Measurements from ENCODE around the gene EPB41L1.

EPB41L1 gene

DNA sequence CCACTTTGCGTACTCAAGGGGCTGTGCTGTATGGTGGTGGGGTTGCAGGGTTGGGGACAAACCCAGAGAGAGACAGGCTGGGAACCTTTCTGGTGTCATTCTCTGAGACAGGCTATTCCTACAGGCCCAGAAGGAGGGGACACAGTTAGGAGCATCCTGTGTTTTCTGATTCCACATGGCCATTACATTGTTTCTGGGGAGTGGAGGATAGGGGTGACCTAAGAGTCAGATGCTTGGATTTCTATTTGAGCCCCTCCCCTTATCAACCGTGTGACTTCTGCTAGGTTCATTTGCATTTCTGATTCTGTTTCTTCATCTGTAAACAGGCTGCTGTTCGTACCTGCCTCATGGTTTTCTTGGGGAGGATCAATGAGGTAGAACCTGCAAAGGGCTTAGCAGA, 29.4 kb upstream of the EPB41L1 start:
- H2AFZ ChIP-seq (ENCODE audit: low read length), result no peak overlapping the region

DNA sequence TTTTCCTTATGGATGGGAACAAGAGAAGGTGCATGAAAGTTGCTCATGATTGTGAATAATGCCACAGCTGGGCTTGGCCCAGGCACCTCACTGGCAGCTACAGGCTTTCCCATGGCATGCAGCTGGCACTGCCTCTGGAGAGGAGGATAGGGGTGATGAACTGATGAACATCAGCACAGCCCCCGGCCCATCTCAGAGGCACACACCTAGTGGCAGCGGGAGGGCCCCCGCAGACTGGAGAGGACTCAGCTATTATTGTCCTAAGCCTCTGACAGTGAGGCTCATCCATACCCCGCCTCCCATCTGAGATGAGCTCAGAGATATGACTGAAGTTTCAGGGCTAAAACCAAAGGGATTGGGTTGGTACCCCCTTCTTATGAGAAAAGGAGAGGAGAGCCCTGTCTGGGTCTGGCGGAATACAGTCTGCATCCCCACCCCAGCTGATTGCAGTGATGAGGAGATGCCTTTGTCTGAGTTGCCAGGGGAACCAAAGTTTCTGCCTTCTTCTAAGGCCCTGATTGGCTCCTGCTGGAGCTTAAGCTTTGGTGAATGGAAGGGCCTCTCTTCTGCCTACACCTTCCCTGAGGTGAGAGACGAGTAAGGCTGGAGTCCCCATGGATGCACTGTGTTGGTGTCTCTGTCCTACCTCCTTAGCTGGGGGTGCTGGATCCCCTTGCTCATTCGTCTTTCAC, 27.6 kb upstream of the EPB41L1 start:
- Histone ChIP-seq H2AK5ac (ENCODE audit: low read depth, low read length) (peak overlapping the region; percentile 53), H3K14ac (ENCODE audit: low read length) (no peak overlapping the region), H2BK5ac (ENCODE audit: low read length) (no peak overlapping the region), H3K36me3 (replicated peaks in 1 of 2; ENCODE audit: control insufficient read depth in 2 of 2, insufficient read depth in 2 of 2, low read length in 2 of 2) (peaks cover 0 to 41% of the 10 kb centered on the region in 2 donors), H2BK15ac (ENCODE audit: low read length) (no peak overlapping the region), H3K23ac (ENCODE audit: low read depth, low read length, poor library complexity) (no peak overlapping the region), H2BK12ac (ENCODE audit: low read length) (no peak overlapping the region), H3K9me3 (replicated peaks in 1 of 2; ENCODE audit: control insufficient read depth in 2 of 2, insufficient read depth in 1 of 2, low read depth in 1 of 2, low read length in 2 of 2) (peaks cover 0 to 2% of the 10 kb centered on the region in 2 donors), H2AFZ (ENCODE audit: low read length) (no peak overlapping the region), H4K8ac (ENCODE audit: low read depth, low read length) (no peak overlapping the region), H3K4me3 (ENCODE audit: low read length in 2 of 2) (no peak overlapping the region), H3K4ac (ENCODE audit: low read length) (no peak overlapping the region), H3K9ac (ENCODE audit: low read depth, low read length, poor library complexity) (no peak overlapping the region), H2BK120ac (ENCODE audit: low read depth, low read length) (peak overlapping the region; percentile 44), H3K4me1 (ENCODE audit: control insufficient read depth in 2 of 2, insufficient read depth in 1 of 2, low read depth in 1 of 2, low read length in 2 of 2) (peaks cover 11 to 14% of the 10 kb centered on the region in 2 donors), H3K4me2 (ENCODE audit: insufficient read depth, low read length, poor library complexity, severe bottlenecking) (no peak overlapping the region), H3K18ac (ENCODE audit: low read length) (peak overlapping the region; percentile 74), H3K79me1 (ENCODE audit: low read depth, low read length) (no peaks in the 10 kb centered on the region), H3K27ac (replicated peaks; ENCODE audit: low read length) (no peak overlapping the region), H4K91ac (ENCODE audit: low read depth, low read length, poor library complexity) (no peak overlapping the region), H3K27me3 (ENCODE audit: control insufficient read depth in 3 of 3, insufficient read depth in 3 of 3, low read depth in 1 of 3, low read length in 3 of 3) (no peaks in the 10 kb centered on the region)
- WGBS, 2 donors (ENCODE audit: extremely low coverage in 2 of 2, insufficient read length in 2 of 2, insufficient replicate concordance in 1 of 2), result no CpG with 5 or more reads among the region's 7 CpGs
- peak; percentile 59 for DNase-seq (ENCODE audit: low spot score)

More for the DNA sequence above, 29.4 kb upstream of the EPB41L1 start:
- H3K4ac ChIP-seq (ENCODE audit: low read length), result no peak overlapping the region
- H4K91ac ChIP-seq (ENCODE audit: low read depth, low read length, poor library complexity), result no peak overlapping the region
- no peak overlapping the region for H2BK5ac ChIP-seq (ENCODE audit: low read length)
- H3K23ac ChIP-seq (ENCODE audit: low read depth, low read length, poor library complexity), result no peak overlapping the region
- H3K27me3 ChIP-seq (ENCODE audit: control insufficient read depth in 3 of 3, insufficient read depth in 3 of 3, low read depth in 1 of 3, low read length in 3 of 3), result no peaks in the 10 kb centered on the region
- H3K9ac ChIP-seq (ENCODE audit: low read depth, low read length, poor library complexity), result no peak overlapping the region
- peaks cover 11 to 14% of the 10 kb centered on the region in 2 donors for H3K4me1 ChIP-seq (ENCODE audit: control insufficient read depth in 2 of 2, insufficient read depth in 1 of 2, low read depth in 1 of 2, low read length in 2 of 2)
- no peak overlapping the region for H2BK12ac ChIP-seq (ENCODE audit: low read length)
- no peak overlapping the region for H3K18ac ChIP-seq (ENCODE audit: low read length)
- no peaks in the 10 kb centered on the region for H3K79me1 ChIP-seq (ENCODE audit: low read depth, low read length)
- no peaks in the 10 kb centered on the region for H3K9me3 ChIP-seq (replicated peaks in 1 of 2; ENCODE audit: control insufficient read depth in 2 of 2, insufficient read depth in 1 of 2, low read depth in 1 of 2, low read length in 2 of 2)
- no peak overlapping the region for H3K27ac ChIP-seq (replicated peaks; ENCODE audit: low read length)
- no peak overlapping the region for H3K4me3 ChIP-seq (ENCODE audit: low read length in 2 of 2)
- no peak overlapping the region for H4K8ac ChIP-seq (ENCODE audit: low read depth, low read length)
- no CpG with 5 or more reads among the region's 3 CpGs for WGBS, 2 donors (ENCODE audit: extremely low coverage in 2 of 2, insufficient read length in 2 of 2, insufficient replicate concordance in 1 of 2)
- H3K4me2 ChIP-seq (ENCODE audit: insufficient read depth, low read length, poor library complexity, severe bottlenecking), result no peak overlapping the region
- H2BK120ac ChIP-seq (ENCODE audit: low read depth, low read length), result no peak overlapping the region
- H3K14ac ChIP-seq (ENCODE audit: low read length), result no peak overlapping the region
- no peak for DNase-seq (ENCODE audit: low spot score)
- no peak overlapping the region for H2BK15ac ChIP-seq (ENCODE audit: low read length)
- no peak overlapping the region for H2AK5ac ChIP-seq (ENCODE audit: low read depth, low read length)
- peaks cover 0 to 36% of the 10 kb centered on the region in 2 donors for H3K36me3 ChIP-seq (replicated peaks in 1 of 2; ENCODE audit: control insufficient read depth in 2 of 2, insufficient read depth in 2 of 2, low read length in 2 of 2)

DNA sequence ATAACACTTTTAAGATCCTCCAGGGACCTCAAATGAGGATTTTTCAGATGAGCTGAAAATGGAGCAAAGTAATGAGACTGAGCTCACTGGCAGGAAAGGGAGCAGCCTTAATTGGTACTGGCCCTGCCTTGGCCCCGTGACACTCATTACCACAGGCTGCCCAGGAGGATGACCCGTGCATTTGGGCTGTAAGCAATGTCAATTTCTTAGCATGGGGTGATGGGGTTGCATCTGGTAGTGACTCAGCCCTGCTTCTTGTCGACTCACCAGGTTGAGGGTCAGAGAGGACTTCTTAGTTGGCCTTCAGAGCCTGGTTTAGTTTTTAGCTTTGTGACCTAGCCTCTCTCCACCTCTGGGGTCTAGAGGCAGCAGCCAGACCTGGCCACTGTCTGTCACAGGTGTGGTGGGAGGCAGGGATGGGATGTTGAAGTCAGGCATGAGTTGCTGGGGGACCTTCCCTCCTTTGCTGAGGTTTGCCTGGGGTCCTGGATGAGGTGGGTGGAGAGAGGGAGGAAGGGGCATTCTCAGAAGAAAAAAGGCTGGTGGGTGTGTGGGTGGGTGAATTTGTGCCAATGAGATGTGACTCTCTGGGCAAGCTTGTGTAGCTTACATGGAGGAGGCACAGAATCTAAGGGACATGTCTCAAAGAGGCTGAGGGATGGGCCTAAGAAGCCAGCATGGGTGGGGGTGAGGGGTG, 25.9 kb upstream of the EPB41L1 start:
- H3K4me3 ChIP-seq (ENCODE audit: low read length in 2 of 2), result no peak overlapping the region
- no peak overlapping the region for H4K8ac ChIP-seq (ENCODE audit: low read depth, low read length)
- no peak overlapping the region for H2BK120ac ChIP-seq (ENCODE audit: low read depth, low read length)
- H2BK12ac ChIP-seq (ENCODE audit: low read length), result no peak overlapping the region
- H3K4me1 ChIP-seq (ENCODE audit: control insufficient read depth in 2 of 2, insufficient read depth in 1 of 2, low read depth in 1 of 2, low read length in 2 of 2), result peaks cover 11 to 14% of the 10 kb centered on the region in 2 donors
- peak overlapping the region; percentile 45 for H3K18ac ChIP-seq (ENCODE audit: low read length)
- no peaks in the 10 kb centered on the region for H3K79me1 ChIP-seq (ENCODE audit: low read depth, low read length)
- H2BK15ac ChIP-seq (ENCODE audit: low read length), result peak overlapping the region; percentile 30
- no peak overlapping the region for H3K27ac ChIP-seq (replicated peaks; ENCODE audit: low read length)
- no peak overlapping the region for H3K4ac ChIP-seq (ENCODE audit: low read length)
- peaks cover 0 to 2% of the 10 kb centered on the region in 2 donors for H3K9me3 ChIP-seq (replicated peaks in 1 of 2; ENCODE audit: control insufficient read depth in 2 of 2, insufficient read depth in 1 of 2, low read depth in 1 of 2, low read length in 2 of 2)
- peaks cover 0 to 40% of the 10 kb centered on the region in 2 donors for H3K36me3 ChIP-seq (replicated peaks in 1 of 2; ENCODE audit: control insufficient read depth in 2 of 2, insufficient read depth in 2 of 2, low read length in 2 of 2)
- H3K9ac ChIP-seq (ENCODE audit: low read depth, low read length, poor library complexity), result peak overlapping the region; percentile 33
- no peaks in the 10 kb centered on the region for H3K27me3 ChIP-seq (ENCODE audit: control insufficient read depth in 3 of 3, insufficient read depth in 3 of 3, low read depth in 1 of 3, low read length in 3 of 3)
- DNase-seq (ENCODE audit: low spot score), result no peak
- no peak overlapping the region for H4K91ac ChIP-seq (ENCODE audit: low read depth, low read length, poor library complexity)
- no peak overlapping the region for H3K4me2 ChIP-seq (ENCODE audit: insufficient read depth, low read length, poor library complexity, severe bottlenecking)
- no peak overlapping the region for H2BK5ac ChIP-seq (ENCODE audit: low read length)
- no peak overlapping the region for H3K14ac ChIP-seq (ENCODE audit: low read length)
- no peak overlapping the region for H3K23ac ChIP-seq (ENCODE audit: low read depth, low read length, poor library complexity)
- H2AK5ac ChIP-seq (ENCODE audit: low read depth, low read length), result no peak overlapping the region
- H2AFZ ChIP-seq (ENCODE audit: low read length), result no peak overlapping the region
- WGBS, 2 donors (ENCODE audit: extremely low coverage in 2 of 2, insufficient read length in 2 of 2, insufficient replicate concordance in 1 of 2), result no CpG with 5 or more reads among the region's 3 CpGs

DNA sequence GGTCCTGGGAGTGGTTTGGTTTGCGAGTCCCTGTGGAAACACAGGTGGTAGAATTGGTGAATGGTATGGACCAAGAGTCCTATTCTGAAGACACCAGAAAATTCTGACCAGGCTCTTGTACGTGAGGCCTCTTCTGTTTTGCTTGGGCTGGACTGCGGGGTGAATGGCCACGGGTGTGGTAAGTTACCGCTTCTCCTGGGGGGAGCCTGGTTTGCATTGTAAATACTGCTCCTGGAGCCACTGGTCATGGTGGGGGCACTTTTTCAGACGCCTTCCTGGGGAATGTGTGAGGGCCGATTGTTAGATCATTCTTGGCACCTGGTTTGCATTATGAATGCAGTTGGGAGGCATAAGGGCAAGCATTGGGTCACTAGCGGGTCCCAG, 25.4 kb upstream of the EPB41L1 start:
- no peak overlapping the region for H3K14ac ChIP-seq (ENCODE audit: low read length)
- no peak overlapping the region for H3K27ac ChIP-seq (replicated peaks; ENCODE audit: low read length)
- DNase-seq (ENCODE audit: low spot score), result no peak
- WGBS, 2 donors (ENCODE audit: extremely low coverage in 2 of 2, insufficient read length in 2 of 2, insufficient replicate concordance in 1 of 2), result no CpG with 5 or more reads among the region's 8 CpGs
- no peak overlapping the region for H3K23ac ChIP-seq (ENCODE audit: low read depth, low read length, poor library complexity)
- peak overlapping the region; percentile 41 for H2BK15ac ChIP-seq (ENCODE audit: low read length)
- peak overlapping the region; percentile 5 for H2AK5ac ChIP-seq (ENCODE audit: low read depth, low read length)
- no peak overlapping the region for H3K9ac ChIP-seq (ENCODE audit: low read depth, low read length, poor library complexity)
- H3K27me3 ChIP-seq (ENCODE audit: control insufficient read depth in 3 of 3, insufficient read depth in 3 of 3, low read depth in 1 of 3, low read length in 3 of 3), result no peaks in the 10 kb centered on the region
- peaks cover 11 to 14% of the 10 kb centered on the region in 2 donors for H3K4me1 ChIP-seq (ENCODE audit: control insufficient read depth in 2 of 2, insufficient read depth in 1 of 2, low read depth in 1 of 2, low read length in 2 of 2)
- H3K36me3 ChIP-seq (replicated peaks in 1 of 2; ENCODE audit: control insufficient read depth in 2 of 2, insufficient read depth in 2 of 2, low read length in 2 of 2), result peaks cover 0 to 40% of the 10 kb centered on the region in 2 donors
- no peak overlapping the region for H4K8ac ChIP-seq (ENCODE audit: low read depth, low read length)
- H3K4ac ChIP-seq (ENCODE audit: low read length), result no peak overlapping the region
- H3K18ac ChIP-seq (ENCODE audit: low read length), result peak overlapping the region; percentile 70
- no peak overlapping the region for H2BK12ac ChIP-seq (ENCODE audit: low read length)
- H4K91ac ChIP-seq (ENCODE audit: low read depth, low read length, poor library complexity), result no peak overlapping the region
- H3K4me2 ChIP-seq (ENCODE audit: insufficient read depth, low read length, poor library complexity, severe bottlenecking), result no peak overlapping the region
- no peak overlapping the region for H3K4me3 ChIP-seq (ENCODE audit: low read length in 2 of 2)
- no peaks in the 10 kb centered on the region for H3K79me1 ChIP-seq (ENCODE audit: low read depth, low read length)
- H2BK120ac ChIP-seq (ENCODE audit: low read depth, low read length), result no peak overlapping the region
- H2AFZ ChIP-seq (ENCODE audit: low read length), result no peak overlapping the region
- no peak overlapping the region for H2BK5ac ChIP-seq (ENCODE audit: low read length)
- H3K9me3 ChIP-seq (replicated peaks in 1 of 2; ENCODE audit: control insufficient read depth in 2 of 2, insufficient read depth in 1 of 2, low read depth in 1 of 2, low read length in 2 of 2), result peaks cover 0 to 2% of the 10 kb centered on the region in 2 donors

All from neuronal stem cell (in vitro differentiated cells).